ENCODE results near the gene NQO2.

DNA sequence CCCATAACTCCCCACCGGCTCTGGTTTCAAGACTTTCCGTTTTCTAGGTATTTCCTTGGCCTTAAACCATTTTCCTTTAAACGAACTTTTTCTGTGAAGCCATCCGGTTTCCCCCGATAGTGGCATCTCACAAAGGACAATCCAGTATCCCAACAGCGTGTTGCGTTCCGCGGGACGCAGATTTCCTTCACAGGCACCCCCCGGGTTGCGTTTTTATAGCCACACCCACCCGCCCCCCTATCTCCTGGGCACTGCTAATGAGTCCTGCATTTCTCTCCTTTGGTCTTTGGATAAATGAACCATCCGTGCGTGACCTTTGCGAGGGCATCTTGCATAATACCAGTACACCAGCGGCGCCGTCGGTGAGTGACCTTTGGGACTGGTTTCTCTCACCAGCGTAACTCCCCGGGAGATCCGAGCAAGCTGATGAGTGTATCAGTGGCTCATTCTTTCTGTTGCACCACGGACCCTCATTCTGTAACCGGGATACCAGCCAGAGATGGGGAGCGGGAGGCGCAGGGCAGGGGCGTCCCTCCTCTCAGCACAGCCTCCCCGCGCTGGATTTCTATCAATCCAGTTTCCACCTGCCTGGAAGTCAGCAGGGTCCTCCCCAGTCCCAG lies 586 bp upstream of the NQO2 start:
- TF ChIP-seq CEBPB (IDR thresholded peaks at IDR 0.05; ENCODE audit: low read depth), result peak; percentile 59; the same call in 1 of the 2 replicates
- TF ChIP-seq, protein P1, sequence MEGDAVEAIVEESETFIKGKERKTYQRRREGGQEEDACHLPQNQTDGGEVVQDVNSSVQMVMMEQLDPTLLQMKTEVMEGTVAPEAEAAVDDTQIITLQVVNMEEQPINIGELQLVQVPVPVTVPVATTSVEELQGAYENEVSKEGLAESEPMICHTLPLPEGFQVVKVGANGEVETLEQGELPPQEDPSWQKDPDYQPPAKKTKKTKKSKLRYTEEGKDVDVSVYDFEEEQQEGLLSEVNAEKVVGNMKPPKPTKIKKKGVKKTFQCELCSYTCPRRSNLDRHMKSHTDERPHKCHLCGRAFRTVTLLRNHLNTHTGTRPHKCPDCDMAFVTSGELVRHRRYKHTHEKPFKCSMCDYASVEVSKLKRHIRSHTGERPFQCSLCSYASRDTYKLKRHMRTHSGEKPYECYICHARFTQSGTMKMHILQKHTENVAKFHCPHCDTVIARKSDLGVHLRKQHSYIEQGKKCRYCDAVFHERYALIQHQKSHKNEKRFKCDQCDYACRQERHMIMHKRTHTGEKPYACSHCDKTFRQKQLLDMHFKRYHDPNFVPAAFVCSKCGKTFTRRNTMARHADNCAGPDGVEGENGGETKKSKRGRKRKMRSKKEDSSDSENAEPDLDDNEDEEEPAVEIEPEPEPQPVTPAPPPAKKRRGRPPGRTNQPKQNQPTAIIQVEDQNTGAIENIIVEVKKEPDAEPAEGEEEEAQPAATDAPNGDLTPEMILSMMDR (IDR thresholded peaks at IDR 0.05 in 2 of 3, conservative IDR thresholded peaks at IDR 0.05 in 1 of 3; ENCODE audit: borderline replicate concordance in 1 of 3, insufficient read depth in 1 of 3, low read depth in 2 of 3, low read length in 2 of 3), result no peak
- no peak for TF ChIP-seq POLR2AphosphoS5 (IDR thresholded peaks at IDR 0.05; ENCODE audit: low read depth, low read length)
- no peak for TF ChIP-seq SIN3A (IDR thresholded peaks at IDR 0.05; ENCODE audit: low read depth)
- TF ChIP-seq POLR2A (IDR thresholded peaks at IDR 0.05; ENCODE audit: borderline replicate concordance, extremely low read depth, insufficient read depth, insufficient read length), result no peak
- no peak for TF ChIP-seq TCF7L2 (IDR thresholded peaks at IDR 0.05; ENCODE audit: borderline replicate concordance, extremely low read depth, insufficient read depth, insufficient read length)
- TF ChIP-seq ELF1 (IDR thresholded peaks at IDR 0.05; ENCODE audit: borderline replicate concordance, low read depth), result no peak
- TF ChIP-seq, protein P2, sequence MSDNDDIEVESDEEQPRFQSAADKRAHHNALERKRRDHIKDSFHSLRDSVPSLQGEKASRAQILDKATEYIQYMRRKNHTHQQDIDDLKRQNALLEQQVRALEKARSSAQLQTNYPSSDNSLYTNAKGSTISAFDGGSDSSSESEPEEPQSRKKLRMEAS (IDR thresholded peaks at IDR 0.05), result no peak
- TF ChIP-seq SP1 (IDR thresholded peaks at IDR 0.05; ENCODE audit: low read depth), result no peak
- no peak for TF ChIP-seq ZFX (IDR thresholded peaks at IDR 0.05)
- TF ChIP-seq, protein P3, sequence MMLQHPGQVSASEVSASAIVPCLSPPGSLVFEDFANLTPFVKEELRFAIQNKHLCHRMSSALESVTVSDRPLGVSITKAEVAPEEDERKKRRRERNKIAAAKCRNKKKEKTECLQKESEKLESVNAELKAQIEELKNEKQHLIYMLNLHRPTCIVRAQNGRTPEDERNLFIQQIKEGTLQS (IDR thresholded peaks at IDR 0.05), result no peak
- no peak for TF ChIP-seq ZNF274 (IDR thresholded peaks at IDR 0.05; ENCODE audit: low read depth, low read length)
- TF ChIP-seq FOSL1 (IDR thresholded peaks at IDR 0.05; ENCODE audit: low read depth), result no peak
